Spleen (tissue), 11 donors: ENCODE data around the gene UNC5A. TPM values are rescaled to one million over a fixed set of nuclear protein-coding genes. Genes with fewer than 3 reads are reported as not detected.

Source experiments
- DNase-seq: peaks from one replicate; pipeline ENCODE4 v3.0.0-alpha.2; 2020
- H3K27ac ChIP-seq, 8 donors: fragments of 200-600 bp; sonication (generic) in 7 of 8; 1 replicate in 4 of 8; 2 replicates in 4 of 8; pipeline versions ENCODE4 v1.5.0 to v1.8.0; 2016 to 2021; ENCODE audit warnings: inconsistent platforms in 4 of 8, mild to moderate bottlenecking in 4 of 8, moderate library complexity in 1 of 8
- H3K27me3 ChIP-seq, 7 donors: fragments of 200-600 bp; sonication (generic) in 6 of 7; replicated peaks in 1 of 7; 1 replicate in 4 of 7; 2 replicates in 3 of 7; pipeline versions ENCODE4 v1.5.0 to v1.8.0; 2016 to 2021; ENCODE audit warnings: inconsistent platforms in 3 of 7, mild to moderate bottlenecking in 1 of 7
- H3K36me3 ChIP-seq, 6 donors: fragments of 200-600 bp; sonication (generic) in 5 of 6; 1 replicate in 4 of 6; 2 replicates in 2 of 6; pipeline versions ENCODE4 v1.5.0 to v1.8.0; 2016 to 2021; ENCODE audit warnings: inconsistent platforms in 2 of 6
- H3K4me1 ChIP-seq, 6 donors: fragments of 200-600 bp; sonication (generic) in 5 of 6; 1 replicate in 3 of 6; 2 replicates in 3 of 6; pipeline versions ENCODE4 v1.5.0 to v1.8.0; 2016 to 2021; ENCODE audit warnings: inconsistent platforms in 3 of 6
- H3K4me3 ChIP-seq, 8 donors: fragments of 200-600 bp; sonication (generic) in 7 of 8; 1 replicate in 4 of 8; 2 replicates in 4 of 8; pipeline versions ENCODE4 v1.5.0 to v1.8.0; 2016 to 2021; ENCODE audit warnings: inconsistent platforms in 4 of 8, mild to moderate bottlenecking in 4 of 8, moderate library complexity in 2 of 8
- H3K9me3 ChIP-seq, 8 donors: fragments of 200-600 bp; sonication (generic) in 7 of 8; 1 replicate in 4 of 8; 2 replicates in 4 of 8; pipeline versions ENCODE4 v1.5.0 to v1.8.0; 2016 to 2021; ENCODE audit warnings: inconsistent platforms in 4 of 8
- POLR2A ChIP-seq, 3 donors: fragments of 450-650 bp; IDR thresholded peaks; one replicate each; pipeline ENCODE4 v1.5.1; 2017; ENCODE audit warnings: antibody characterized with exemption in 3 of 3, mild to moderate bottlenecking in 1 of 3
- POLR2AphosphoS5 ChIP-seq, 3 donors: sonication (generic); formaldehyde crosslinking; IDR thresholded peaks; one replicate each; pipeline ENCODE4 v1.5.1; 2017; ENCODE audit warnings: antibody characterized with exemption in 3 of 3
- WGBS, 5 donors: extraction: QIAGEN DNeasy Blood & Tissue Kit in 3 of 5; methylation state at CpG; one replicate each; pipeline versions ENCODE4 v1.1.5 to v1.1.7; 2013 to 2018; 5-methylcytosine and 5-hydroxymethylcytosine counted together
- intact Hi-C: fragments of 100-400 bp; cut with DNase I; formaldehyde crosslinking; loops from one replicate; pipeline ENCODE4 v1.15.0; 2023; ENCODE audit warnings: low total_unique reads
- polyA plus RNA-seq, 3 donors: library from polyadenylated mRNA; stranded (reverse); fragments of 200-250 nt; gene quantifications; one replicate each; pipeline ENCODE4 v1.2.1, GENCODE V29; 2013
- total RNA-seq, 7 donors: library from RNA; depleted of rRNA in 3 of 7; stranded (reverse); fragments of >200 nt in 3 of 7; fragmentation: NEBNext Ultra II Directional in 4 of 7; extraction: Animal tissue kit (Norgen Biotek cat#: 25700) in 4 of 7; gene quantifications; one replicate each; pipeline versions ENCODE4 v1.1.0 to v1.2.1, GENCODE V29; 2016 to 2021
- TF ChIP-seq, protein P1 (sequence below), 11 experiments: fragments of 200-600 bp in 7 of 11; fragments of 450-650 bp in 4 of 11; sonication (generic) in 4 of 11; IDR thresholded peaks in 8 of 11; conservative IDR thresholded peaks in 3 of 11; 1 replicate in 7 of 11; 2 replicates in 4 of 11; pipeline versions ENCODE4 v1.4.0 to v1.8.0; 2016 to 2021; ENCODE audit warnings: antibody characterized with exemption in 11 of 11, inconsistent platforms in 4 of 11, mild to moderate bottlenecking in 1 of 11
- donor health status: healthy with polysubstance abuse.
- donor health status: DM: no; HTN: no; CAD: no; lungs with moderate emphysema.
- donor health status: DM: no; HTN: no; CAD: no.
- donor health status: Bipolar disorder and iron deficiency.
- donor health status: healthy.
- donor health status: DM: no; HTN: no; CAD: no.
- donor health status: DM: yes; HTN: yes; CAD: no.

The UNC5A gene
- total and polyA plus RNA-seq, 10 donors, result 0.03 to 0.06 TPM; not detected in 8

DNA sequence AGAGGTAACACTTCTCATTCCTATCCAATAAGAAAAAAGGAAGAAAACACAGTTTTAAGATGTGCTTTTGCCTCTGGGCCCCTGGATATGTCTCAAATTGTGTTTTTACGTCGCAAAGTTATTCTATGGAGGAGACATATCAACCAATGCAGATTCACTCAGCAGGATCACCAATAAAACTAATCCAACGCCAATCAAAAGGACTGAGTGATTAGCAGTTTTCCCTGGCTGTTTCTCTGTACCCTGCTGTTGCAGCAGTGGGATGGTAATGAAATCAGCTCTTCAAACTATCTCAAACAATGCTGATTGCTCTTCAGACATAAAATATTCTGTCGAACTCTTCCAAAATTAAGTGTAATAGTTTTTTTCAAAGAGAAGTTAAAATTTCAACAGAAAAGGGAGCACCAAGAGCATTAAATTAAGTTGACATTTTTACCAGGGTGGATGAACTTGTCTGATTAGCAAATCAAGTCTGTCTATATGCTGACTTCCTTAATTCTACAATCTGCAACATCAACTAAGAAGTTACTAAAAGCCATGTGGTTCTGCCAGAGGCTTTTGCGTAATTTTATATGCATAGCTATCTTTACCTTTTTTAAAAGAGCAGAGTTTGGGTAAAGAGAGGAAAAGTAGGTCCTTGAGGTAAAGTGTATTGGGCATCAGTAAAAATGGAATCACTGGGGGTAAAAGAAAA is 98.5 kb downstream of the UNC5A start:
- no peak for DNase-seq
- intact Hi-C loops, result no loop called here
- Histone ChIP-seq H3K27ac (peak overlapping the region in 4 of 8 donors; percentile 13 to 45 (median 30)), H3K4me1 (peaks cover 0 to 22% (median 4%) of the 10 kb centered on the region in 6 donors), H3K9me3 (no peaks in the 10 kb centered on the region), H3K4me3 (no peak overlapping the region), H3K27me3 (no peaks in the 10 kb centered on the region), H3K36me3 (peaks cover 6 to 96% (median 65%) of the 10 kb centered on the region in 6 donors)
- TF ChIP-seq, protein P1, sequence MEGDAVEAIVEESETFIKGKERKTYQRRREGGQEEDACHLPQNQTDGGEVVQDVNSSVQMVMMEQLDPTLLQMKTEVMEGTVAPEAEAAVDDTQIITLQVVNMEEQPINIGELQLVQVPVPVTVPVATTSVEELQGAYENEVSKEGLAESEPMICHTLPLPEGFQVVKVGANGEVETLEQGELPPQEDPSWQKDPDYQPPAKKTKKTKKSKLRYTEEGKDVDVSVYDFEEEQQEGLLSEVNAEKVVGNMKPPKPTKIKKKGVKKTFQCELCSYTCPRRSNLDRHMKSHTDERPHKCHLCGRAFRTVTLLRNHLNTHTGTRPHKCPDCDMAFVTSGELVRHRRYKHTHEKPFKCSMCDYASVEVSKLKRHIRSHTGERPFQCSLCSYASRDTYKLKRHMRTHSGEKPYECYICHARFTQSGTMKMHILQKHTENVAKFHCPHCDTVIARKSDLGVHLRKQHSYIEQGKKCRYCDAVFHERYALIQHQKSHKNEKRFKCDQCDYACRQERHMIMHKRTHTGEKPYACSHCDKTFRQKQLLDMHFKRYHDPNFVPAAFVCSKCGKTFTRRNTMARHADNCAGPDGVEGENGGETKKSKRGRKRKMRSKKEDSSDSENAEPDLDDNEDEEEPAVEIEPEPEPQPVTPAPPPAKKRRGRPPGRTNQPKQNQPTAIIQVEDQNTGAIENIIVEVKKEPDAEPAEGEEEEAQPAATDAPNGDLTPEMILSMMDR (IDR thresholded peaks at IDR 0.05 in 8 of 11, conservative IDR thresholded peaks at IDR 0.05 in 3 of 11), result no peak
- TF ChIP-seq POLR2AphosphoS5 (IDR thresholded peaks at IDR 0.05) (no peak), POLR2A (IDR thresholded peaks at IDR 0.05) (no peak)
- WGBS, 5 donors, result 84 to 95% (median 90%) methylated on average over 5 of the region's 5 CpGs

DNA sequence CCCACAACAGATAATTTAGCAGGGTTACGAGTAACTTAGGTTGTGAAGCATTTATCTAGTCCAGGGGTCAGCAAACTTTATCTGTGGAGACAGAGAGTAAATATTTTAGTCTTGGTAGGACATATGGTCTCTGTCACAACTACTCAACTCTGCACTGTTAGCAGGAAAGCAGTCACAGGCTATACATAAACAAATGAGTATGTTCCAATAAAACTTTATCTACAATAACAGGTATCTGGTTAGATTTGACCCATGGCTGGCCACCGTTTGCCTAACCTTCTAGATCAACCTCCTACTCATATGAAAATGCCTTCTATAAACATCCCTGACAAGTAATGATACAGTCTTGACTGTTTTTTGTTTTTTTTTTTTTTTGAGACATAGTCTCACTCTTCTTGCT is 101.8 kb downstream of the UNC5A start:
- Histone ChIP-seq H3K27ac (no peak overlapping the region), H3K4me1 (peaks cover 0 to 22% (median 4%) of the 10 kb centered on the region in 6 donors), H3K4me3 (no peak overlapping the region), H3K9me3 (no peaks in the 10 kb centered on the region), H3K27me3 (no peaks in the 10 kb centered on the region), H3K36me3 (peaks cover 4 to 93% (median 32%) of the 10 kb centered on the region in 6 donors)
- no peak for DNase-seq
- TF ChIP-seq POLR2AphosphoS5 (IDR thresholded peaks at IDR 0.05), result no peak
- TF ChIP-seq POLR2A (IDR thresholded peaks at IDR 0.05), result no peak
- TF ChIP-seq, protein P1 (IDR thresholded peaks at IDR 0.05 in 8 of 11, conservative IDR thresholded peaks at IDR 0.05 in 3 of 11), result no peak
- 80 to 92% (median 86%) methylated on average over 2 of the region's 2 CpGs for WGBS, 5 donors
- intact Hi-C loops, result no loop called here

- WGBS, 5 donors, result 67 to 99% (median 82%) methylated on average over 2 of the region's 2 CpGs
- Histone ChIP-seq H3K27me3 (no peaks in the 10 kb centered on the region), H3K9me3 (no peaks in the 10 kb centered on the region), H3K27ac (no peak overlapping the region), H3K36me3 (peaks cover 0 to 86% (median 9%) of the 10 kb centered on the region in 6 donors), H3K4me1 (no peaks in the 10 kb centered on the region), H3K4me3 (no peak overlapping the region)
- DNase-seq, result no peak
- intact Hi-C loops, result no loop called here
- TF ChIP-seq POLR2A (IDR thresholded peaks at IDR 0.05), result no peak
- no peak for TF ChIP-seq POLR2AphosphoS5 (IDR thresholded peaks at IDR 0.05)
- TF ChIP-seq, protein P1 (IDR thresholded peaks at IDR 0.05 in 8 of 11, conservative IDR thresholded peaks at IDR 0.05 in 3 of 11), result no peak
These were observed 105.5 kb downstream of the UNC5A start for GRCh38 chr5:176915906-176916305.

DNA sequence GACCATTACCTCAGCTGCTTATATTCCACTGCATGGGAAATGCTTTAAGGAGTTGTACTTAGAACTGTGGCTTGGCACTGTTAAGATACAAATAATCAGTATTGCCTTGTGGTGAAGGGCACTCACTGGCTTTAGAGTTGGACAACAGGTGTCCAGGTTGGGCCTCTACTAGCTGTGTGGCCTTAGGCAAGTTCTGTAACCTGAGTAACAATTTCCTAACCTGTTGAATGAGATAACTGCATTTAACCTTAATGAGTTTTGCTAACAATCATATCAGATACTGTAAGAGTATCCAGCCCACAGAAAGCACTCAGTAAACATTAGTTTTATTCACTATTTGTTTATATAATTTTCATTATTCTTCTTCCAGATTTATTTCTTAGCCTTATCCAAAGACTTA is 106.0 kb downstream of the UNC5A start:
- H3K27me3 ChIP-seq, result no peaks in the 10 kb centered on the region
- DNase-seq, result no peak
- H3K4me3 ChIP-seq, result no peak overlapping the region
- intact Hi-C loops, result no loop called here
- peaks cover 0 to 86% (median 8%) of the 10 kb centered on the region in 6 donors for H3K36me3 ChIP-seq
- H3K27ac ChIP-seq, result no peak overlapping the region
- H3K4me1 ChIP-seq, result no peaks in the 10 kb centered on the region
- TF ChIP-seq POLR2AphosphoS5 (IDR thresholded peaks at IDR 0.05) (no peak), POLR2A (IDR thresholded peaks at IDR 0.05) (no peak)
- TF ChIP-seq, protein P1 (IDR thresholded peaks at IDR 0.05 in 8 of 11, conservative IDR thresholded peaks at IDR 0.05 in 3 of 11), result no peak
- no peaks in the 10 kb centered on the region for H3K9me3 ChIP-seq
